Caco-2 (cell line): ENCODE data around the gene NENF. TPM values are rescaled to one million over a fixed set of nuclear protein-coding genes. Genes with fewer than 3 reads are reported as not detected.

Source experiments
- BruUV-seq: library from RNA; stranded (reverse); fragments of 400-500 nt; replicated peaks from 2 replicates; lab custom pipeline; 2021; lab: Mats Ljungman, UMichigan
- CTCF ChIA-PET: fragments of 300-600 bp; sonication (Branson Sonifier 250); formaldehyde crosslinking; loops from one replicate; lab custom pipeline; 2022; ENCODE audit warnings: antibody characterized with exemption; lab: Charles Lee
- POLR2A ChIA-PET: fragments of 300-600 bp; sonication (Branson Sonifier 250); formaldehyde crosslinking; loops from one replicate; lab custom pipeline; 2022; ENCODE audit warnings: antibody characterized with exemption; lab: Charles Lee
- DNase-seq, 2 experiments: peaks; one replicate each; pipeline versions ENCODE4 v3.0.0 to v3.0.0-alpha.2; 2020 to 2022
- H3K27me3 ChIP-seq: replicated peaks from 2 replicates; pipeline ENCODE4 v1.6.0; 2011; ENCODE audit warnings: low read length; ENCODE audit not compliant: control insufficient read depth, insufficient read depth
- H3K36me3 ChIP-seq: 2 replicates; pipeline ENCODE4 v1.5.1; 2011; ENCODE audit warnings: low read length; ENCODE audit not compliant: control insufficient read depth, insufficient read depth
- H3K4me1 ChIP-seq: fragments of 250-450 bp; sonication (Bioruptor Pico); 2 replicates; pipeline ENCODE4 v1.5.1; 2020; ENCODE audit warnings: mild to moderate bottlenecking
- H3K4me3 ChIP-seq: 2 replicates; pipeline ENCODE4 v1.5.1; 2011; ENCODE audit warnings: low read depth, mild to moderate bottlenecking, control low read depth, low read length
- H3K9me3 ChIP-seq: fragments of 250-450 bp; sonication (Bioruptor Pico); 2 replicates; pipeline ENCODE4 v1.5.1; 2020; ENCODE audit warnings: mild to moderate bottlenecking, moderate library complexity
- H3K27ac Mint-ChIP-seq: one replicate; pipeline ENCODE4 v1.8.0; 2022; ENCODE audit warnings: mixed read lengths; ENCODE audit not compliant: unreplicated experiment
- H3K27me3 Mint-ChIP-seq: one replicate; pipeline ENCODE4 v1.8.0; 2022; ENCODE audit warnings: mixed read lengths; ENCODE audit not compliant: insufficient read depth, unreplicated experiment
- H3K36me3 Mint-ChIP-seq: one replicate; pipeline ENCODE4 v1.8.0; 2022; ENCODE audit warnings: mild to moderate bottlenecking, mixed read lengths; ENCODE audit not compliant: insufficient read depth, unreplicated experiment
- H3K4me1 Mint-ChIP-seq: one replicate; pipeline ENCODE4 v1.8.0; 2022; ENCODE audit warnings: low read depth, mixed read lengths; ENCODE audit not compliant: unreplicated experiment
- H3K4me3 Mint-ChIP-seq: one replicate; pipeline ENCODE4 v1.8.0; 2022; ENCODE audit warnings: mild to moderate bottlenecking, moderate library complexity, mixed read lengths; ENCODE audit not compliant: unreplicated experiment
- H3K9me3 Mint-ChIP-seq: one replicate; pipeline ENCODE4 v1.8.0; 2022; ENCODE audit warnings: mixed read lengths; ENCODE audit not compliant: unreplicated experiment
- intact Hi-C: fragments of 100-400 bp; cut with micrococcal nuclease; formaldehyde crosslinking; loops from one replicate; pipeline ENCODE4 v1.10.0; 2022; ENCODE audit not compliant: unreplicated experiment
- total RNA-seq: library from RNA; stranded (reverse); gene quantifications from 2 replicates; pipeline ENCODE4 v1.2.3, GENCODE V29; 2022
- TF ChIP-seq, protein P1 (sequence below), 2 experiments: fragments of 200-600 bp in 1 of 2; IDR thresholded peaks; 1 replicate in 1 of 2; 2 replicates in 1 of 2; pipeline versions ENCODE4 v1.5.1 to v1.8.0; 2011 to 2022; ENCODE audit warnings: antibody characterized with exemption in 1 of 2, control low read depth in 1 of 2, inconsistent platforms in 1 of 2, low read depth in 1 of 2, low read length in 1 of 2, mild to moderate bottlenecking in 1 of 2, moderate library complexity in 1 of 2; ENCODE audit not compliant: insufficient read depth in 1 of 2, severe bottlenecking in 1 of 2, unreplicated experiment in 1 of 2

NENF gene
- total RNA-seq, 1 experiment from 2014 or later = 90.1 TPM

DNA sequence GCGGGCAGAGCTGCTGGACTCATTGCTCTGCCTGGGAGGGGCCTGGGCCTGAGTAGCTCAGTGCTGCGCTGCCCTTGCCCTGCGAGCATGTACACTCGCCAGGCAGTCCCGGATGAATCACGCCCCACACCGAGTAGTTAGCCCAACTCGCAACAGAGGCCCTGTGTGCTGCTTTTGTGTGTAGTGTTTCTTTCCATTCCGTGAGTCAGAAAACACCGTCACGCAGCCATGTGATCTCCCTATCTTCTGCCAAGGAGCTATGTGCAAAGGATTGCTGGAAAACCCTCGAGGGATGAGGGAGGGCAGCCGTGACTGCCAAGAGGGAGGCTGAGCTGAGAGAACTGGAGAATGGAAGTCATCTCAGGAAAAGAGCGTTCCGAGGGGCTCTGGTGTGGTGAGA, 37.3 kb downstream of the NENF start:
- H3K9me3 ChIP-seq = 0 out of 2 replicates have a peak, but pooled peaks cover 3% of the 10 kb centered on the region
- no peak for DNase-seq
- peaks cover 14% of the 10 kb centered on the region; the same call in 1 of the 2 replicates for H3K4me1 ChIP-seq
- no peaks in the 10 kb centered on the region for H3K27me3 ChIP-seq
- TF ChIP-seq, protein P1, sequence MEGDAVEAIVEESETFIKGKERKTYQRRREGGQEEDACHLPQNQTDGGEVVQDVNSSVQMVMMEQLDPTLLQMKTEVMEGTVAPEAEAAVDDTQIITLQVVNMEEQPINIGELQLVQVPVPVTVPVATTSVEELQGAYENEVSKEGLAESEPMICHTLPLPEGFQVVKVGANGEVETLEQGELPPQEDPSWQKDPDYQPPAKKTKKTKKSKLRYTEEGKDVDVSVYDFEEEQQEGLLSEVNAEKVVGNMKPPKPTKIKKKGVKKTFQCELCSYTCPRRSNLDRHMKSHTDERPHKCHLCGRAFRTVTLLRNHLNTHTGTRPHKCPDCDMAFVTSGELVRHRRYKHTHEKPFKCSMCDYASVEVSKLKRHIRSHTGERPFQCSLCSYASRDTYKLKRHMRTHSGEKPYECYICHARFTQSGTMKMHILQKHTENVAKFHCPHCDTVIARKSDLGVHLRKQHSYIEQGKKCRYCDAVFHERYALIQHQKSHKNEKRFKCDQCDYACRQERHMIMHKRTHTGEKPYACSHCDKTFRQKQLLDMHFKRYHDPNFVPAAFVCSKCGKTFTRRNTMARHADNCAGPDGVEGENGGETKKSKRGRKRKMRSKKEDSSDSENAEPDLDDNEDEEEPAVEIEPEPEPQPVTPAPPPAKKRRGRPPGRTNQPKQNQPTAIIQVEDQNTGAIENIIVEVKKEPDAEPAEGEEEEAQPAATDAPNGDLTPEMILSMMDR (IDR thresholded peaks at IDR 0.05; ENCODE audit: insufficient read depth in 1 of 2, low read depth in 1 of 2, low read length in 1 of 2, severe bottlenecking in 1 of 2, unreplicated experiment in 1 of 2) = no peak
- no peak overlapping the region for H3K4me3 ChIP-seq
- Mint-ChIP-seq H3K9me3 (no peaks in the 10 kb centered on the region), H3K27me3 (no peaks in the 10 kb centered on the region), H3K4me3 (peak overlapping the region; percentile 25), H3K36me3 (peaks cover 34% of the 10 kb centered on the region), H3K4me1 (peaks cover 26% of the 10 kb centered on the region), H3K27ac (peak overlapping the region; percentile 72)
- no TSS peak for BruUV-seq
- ChIA-PET POLR2A (no interaction called here), CTCF (interaction anchor here (1.2 kb wide), 1 partner anchor 14 kb away, joined by 4 read pairs; no protein-coding TSS in a partner anchor)
- H3K36me3 ChIP-seq = no peaks in the 10 kb centered on the region
- intact Hi-C loops = no loop called here

DNA sequence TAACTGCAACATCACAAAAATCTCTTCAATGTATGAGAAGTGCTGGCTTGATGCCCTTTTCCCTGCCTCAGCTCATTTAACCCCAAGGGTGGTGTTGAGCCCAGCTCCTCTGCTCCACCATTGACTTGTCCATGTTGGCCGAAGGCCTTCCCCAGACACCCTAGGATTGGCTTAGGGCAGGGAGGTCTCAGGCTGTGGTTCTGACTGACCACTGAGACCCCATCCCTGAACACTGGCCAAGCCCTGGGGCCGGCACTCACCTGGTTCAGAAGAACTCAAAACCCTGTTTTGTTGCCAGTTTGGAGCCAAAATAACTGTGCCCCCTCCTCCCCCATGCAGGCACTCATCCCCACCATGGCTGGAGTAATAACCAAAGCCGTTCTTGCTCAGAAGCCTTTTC, 38.6 kb downstream of the NENF start:
- BruUV-seq = no TSS peak
- CTCF ChIA-PET = no interaction called here
- no peak for DNase-seq
- intact Hi-C loops = no loop called here
- H3K4me3 Mint-ChIP-seq = no peak overlapping the region
- no peaks in the 10 kb centered on the region for H3K36me3 ChIP-seq
- TF ChIP-seq, protein P1 (IDR thresholded peaks at IDR 0.05; ENCODE audit: insufficient read depth in 1 of 2, low read depth in 1 of 2, low read length in 1 of 2, severe bottlenecking in 1 of 2, unreplicated experiment in 1 of 2) = no peak
- peaks cover 34% of the 10 kb centered on the region for H3K36me3 Mint-ChIP-seq
- H3K4me3 ChIP-seq = no peak overlapping the region
- POLR2A ChIA-PET = no interaction called here
- no peak overlapping the region for H3K27ac Mint-ChIP-seq
- peaks cover 22% of the 10 kb centered on the region for H3K4me1 Mint-ChIP-seq
- H3K9me3 Mint-ChIP-seq = no peaks in the 10 kb centered on the region
- peaks cover 10% of the 10 kb centered on the region; the same call in 1 of the 2 replicates for H3K4me1 ChIP-seq
- no peaks in the 10 kb centered on the region for H3K27me3 Mint-ChIP-seq
- no peaks in the 10 kb centered on the region for H3K27me3 ChIP-seq
- 0 out of 2 replicates have a peak, but pooled peaks cover 3% of the 10 kb centered on the region for H3K9me3 ChIP-seq

DNA sequence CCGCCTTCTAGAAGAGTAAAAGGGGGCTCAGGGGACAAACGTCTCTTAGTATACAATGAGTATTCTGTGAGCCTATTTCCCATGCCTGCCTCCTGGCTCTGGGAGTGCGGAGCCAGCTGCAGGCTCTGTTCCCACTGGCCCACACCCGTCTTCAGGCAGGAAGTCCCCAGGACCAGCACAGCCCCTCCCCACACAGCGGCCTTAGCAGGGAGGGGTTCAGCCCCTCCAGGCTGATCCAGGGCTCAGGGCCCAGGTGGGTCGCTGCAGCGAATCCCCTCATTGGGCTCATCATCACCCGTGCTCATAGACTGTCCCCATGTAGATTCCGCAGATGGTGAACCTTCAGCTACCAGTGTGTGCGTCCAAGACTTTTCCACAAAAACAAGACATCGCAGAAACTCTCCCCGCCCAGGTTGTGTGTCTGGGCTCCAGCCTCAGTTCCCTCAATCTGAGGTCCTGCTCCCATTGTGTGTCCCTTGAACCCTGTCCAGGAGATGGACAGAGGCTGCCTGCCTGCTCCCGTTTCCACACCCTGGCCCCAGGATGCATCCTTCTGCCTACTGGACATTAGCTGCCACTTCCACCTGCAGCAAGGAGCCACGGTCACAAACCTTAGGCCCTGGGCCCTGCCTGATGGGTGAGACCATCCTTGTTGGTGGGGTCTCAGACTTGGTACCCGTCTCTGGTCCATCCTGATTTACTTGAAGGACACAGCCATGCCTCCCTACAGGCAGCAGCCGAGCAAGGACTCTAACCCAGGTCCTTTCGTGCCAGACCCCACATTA, 39.4 kb downstream of the NENF start:
- Mint-ChIP-seq H3K36me3 (peaks cover 27% of the 10 kb centered on the region), H3K27me3 (no peaks in the 10 kb centered on the region), H3K4me1 (peaks cover 18% of the 10 kb centered on the region), H3K27ac (no peak overlapping the region), H3K4me3 (no peak overlapping the region), H3K9me3 (no peaks in the 10 kb centered on the region)
- no peaks in the 10 kb centered on the region for H3K36me3 ChIP-seq
- intact Hi-C loops = no loop called here
- BruUV-seq = no TSS peak
- H3K9me3 ChIP-seq = 0 out of 2 replicates have a peak, but pooled peaks cover 3% of the 10 kb centered on the region
- no peaks in the 10 kb centered on the region for H3K27me3 ChIP-seq
- 0 out of 2 replicates have a peak, but pooled peaks cover 5% of the 10 kb centered on the region for H3K4me1 ChIP-seq
- TF ChIP-seq, protein P1 (IDR thresholded peaks at IDR 0.05; ENCODE audit: insufficient read depth in 1 of 2, low read depth in 1 of 2, low read length in 1 of 2, severe bottlenecking in 1 of 2, unreplicated experiment in 1 of 2) = no peak
- DNase-seq = peak in 1 of 2 experiments; percentile 31
- no peak overlapping the region for H3K4me3 ChIP-seq
- ChIA-PET CTCF (no interaction called here), POLR2A (no interaction called here)
